WTC11 (cell line): ENCODE data around the gene RING1.

Experiments
- CREB1 ChIP-seq: sonication (generic); formaldehyde crosslinking; IDR thresholded peaks from 2 replicates; pipeline ENCODE4 v1.8.0; 2023; ENCODE audit warnings: mild to moderate bottlenecking, missing genetic modification reagents
- CTCF ChIP-seq: fragments of 200-600 bp; IDR thresholded peaks from 2 replicates; pipeline ENCODE4 v1.8.0; 2022; ENCODE audit warnings: antibody characterized with exemption
- E2F1 ChIP-seq: sonication (generic); formaldehyde crosslinking; IDR thresholded peaks from 2 replicates; pipeline ENCODE4 v1.8.0; 2022; ENCODE audit warnings: mild to moderate bottlenecking, missing genetic modification reagents
- GABPB1 ChIP-seq: sonication (generic); formaldehyde crosslinking; IDR thresholded peaks from 2 replicates; pipeline ENCODE4 v1.8.1; 2023; ENCODE audit warnings: mild to moderate bottlenecking, missing genetic modification reagents
- SP1 ChIP-seq: sonication (generic); formaldehyde crosslinking; conservative IDR thresholded peaks from 2 replicates; pipeline ENCODE4 v1.8.1; 2022; ENCODE audit warnings: missing genetic modification reagents

GRCh38 chr6:33213166-33213988 lies 5.1 kb downstream of the RING1 start:
- TF ChIP-seq CTCF, result no peak
- no peak for TF ChIP-seq E2F1 (CRISPR knock-in tag)
- no peak for TF ChIP-seq SP1 (CRISPR knock-in tag)
- TF ChIP-seq CREB1 (CRISPR knock-in tag), result no peak
- TF ChIP-seq GABPB1 (CRISPR knock-in tag), result no peak
